AG04450 (cell line): ENCODE measurements around the gene C1orf21. TPM values are rescaled to one million over a fixed set of nuclear protein-coding genes. Genes with fewer than 3 reads are reported as not detected.

Source experiments
- CTCF ChIA-PET: fragments of 300-600, 350-600 bp; formaldehyde crosslinking; extraction: SDS; loops from one replicate; lab custom pipeline; 2022; ENCODE audit warnings: antibody characterized with exemption, inconsistent platforms; lab: Charles Lee
- POLR2A ChIA-PET: fragments of 350-600 bp; formaldehyde crosslinking; extraction: SDS; loops from one replicate; lab custom pipeline; 2021; ENCODE audit warnings: antibody characterized with exemption, inconsistent platforms; lab: Yijun Ruan, JAX
- DNase-seq: peaks from one replicate; pipeline ENCODE4 v3.0.0-alpha.2; 2011; ENCODE audit warnings: low read depth, low spot score
- H3K27ac ChIP-seq: one replicate; pipeline ENCODE4 v1.5.1; 2012; ENCODE audit warnings: low read depth, low read length, control low read depth
- H3K27me3 ChIP-seq: one replicate; pipeline ENCODE4 v1.6.0; 2012; ENCODE audit warnings: low read length; ENCODE audit not compliant: control insufficient read depth, insufficient read depth
- H3K4me3 ChIP-seq: 2 replicates; pipeline ENCODE4 v1.5.1; 2011; ENCODE audit warnings: mild to moderate bottlenecking, low read depth, low read length, control low read depth
- H3K9me3 ChIP-seq: 2 replicates; pipeline ENCODE4 v1.5.1; 2012; ENCODE audit warnings: low read length; ENCODE audit not compliant: control insufficient read depth, insufficient read depth
- CTCF ChIP-seq: IDR thresholded peaks from 2 replicates; pipeline ENCODE4 v1.5.1; 2011; ENCODE audit warnings: low read depth, low read length, control low read depth, inconsistent platforms
- polyA plus RNA-seq: library from polyadenylated mRNA; depleted of rRNA; stranded (reverse); fragments of >200 nt; gene quantifications from 2 replicates; pipeline ENCODE4 v1.2.3, GENCODE V29; 2011

Gene C1orf21
- polyA plus RNA-seq, 1 experiment, result 29.5 TPM

- no peak for TF ChIP-seq CTCF
- H3K27me3 ChIP-seq, result no peaks in the 10 kb centered on the region
- H3K27ac ChIP-seq, result no peak overlapping the region
- ChIA-PET POLR2A (no interaction called here), CTCF (no interaction called here)
- no peak overlapping the region for H3K4me3 ChIP-seq
- DNase-seq, result no peak
- H3K9me3 ChIP-seq, result peaks cover 9% of the 10 kb centered on the region; the same call in 1 of the 2 replicates
These were observed 84.9 kb downstream of the C1orf21 start for GRCh38 chr1:184471686-184472085.

- DNase-seq, result no peak
- H3K27ac ChIP-seq, result no peak overlapping the region
- no peaks in the 10 kb centered on the region for H3K27me3 ChIP-seq
- no peak for TF ChIP-seq CTCF
- peaks cover 9% of the 10 kb centered on the region; the same call in 1 of the 2 replicates for H3K9me3 ChIP-seq
- ChIA-PET CTCF (no interaction called here), POLR2A (no interaction called here)
- H3K4me3 ChIP-seq, result no peak overlapping the region
These were observed 85.3 kb downstream of the C1orf21 start for GRCh38 chr1:184472136-184472535.

- Histone ChIP-seq H3K4me3 (no peak overlapping the region), H3K9me3 (peaks cover 9% of the 10 kb centered on the region; the same call in 1 of the 2 replicates), H3K27me3 (no peaks in the 10 kb centered on the region), H3K27ac (no peak overlapping the region)
- CTCF ChIA-PET, result no interaction called here
- no peak for TF ChIP-seq CTCF
- POLR2A ChIA-PET, result interaction anchor here (0.5 kb wide), 1 partner anchor 1299 kb away, joined by 6 read pairs; no protein-coding TSS in a partner anchor
- DNase-seq, result no peak
These were observed 86.5 kb downstream of the C1orf21 start for GRCh38 chr1:184473176-184473966.

- ChIA-PET POLR2A (no interaction called here), CTCF (no interaction called here)
- Histone ChIP-seq H3K27ac (no peak overlapping the region), H3K27me3 (no peaks in the 10 kb centered on the region), H3K4me3 (no peak overlapping the region), H3K9me3 (peaks cover 9% of the 10 kb centered on the region; the same call in 1 of the 2 replicates)
- no peak for TF ChIP-seq CTCF
- DNase-seq, result no peak
These were observed 89.4 kb downstream of the C1orf21 start for GRCh38 chr1:184476187-184476586.
